ENCODE results near the gene BSND. TPM values are rescaled to one million over a fixed set of nuclear protein-coding genes. Genes with fewer than 3 reads are reported as not detected.

BSND gene
- polyA plus RNA-seq, 1 donor (not counting 4 experiments of a cell fraction or from before 2014, with no cell fraction given), result not detected

GRCh38 chr1:55035904-55036303 is 37.2 kb downstream of the BSND start:
- no peak overlapping the region for H3K9ac ChIP-seq (ENCODE audit: control insufficient read depth, extremely low read depth, insufficient read depth, low read length)
- H2AFZ ChIP-seq (ENCODE audit: control insufficient read depth, low read length), result no peak overlapping the region
- FAIRE-seq (no peak), DNase-seq (ENCODE audit: low read depth, low spot score) (no peak)
- no peak overlapping the region for H3K4me2 ChIP-seq (ENCODE audit: control insufficient read depth, extremely low read depth, insufficient read depth, low read depth, low read length)
- H3K27me3 ChIP-seq (ENCODE audit: control insufficient read depth, extremely low read depth, insufficient read depth, low read length), result no peaks in the 10 kb centered on the region
- no peaks in the 10 kb centered on the region for H3K9me1 ChIP-seq (ENCODE audit: control insufficient read depth, extremely low read depth, insufficient read depth, low read length)
- no peaks in the 10 kb centered on the region for H3K9me3 ChIP-seq (ENCODE audit: control insufficient read depth, low read depth, low read length)
- H3K27ac ChIP-seq (ENCODE audit: control insufficient read depth, insufficient read depth, low read length), result no peak overlapping the region
- peaks cover 20% of the 10 kb centered on the region for H3K79me2 ChIP-seq (ENCODE audit: control insufficient read depth, insufficient read depth, low read length)
- dilution Hi-C loops (cut with MboI; ENCODE audit: extremely low pct_ligation_motif_present, low sequenced_read_pairs), result no loop called here
- H3K4me3 ChIP-seq (ENCODE audit: control insufficient read depth in 2 of 3, extremely low read depth in 1 of 3, insufficient read depth in 2 of 3, low read depth in 1 of 3, low read length in 3 of 3), result no peak overlapping the region
- TF ChIP-seq EZH2 (IDR thresholded peaks at IDR 0.05; ENCODE audit: low read length) (no peak), CTCF (optimal IDR thresholded peaks at IDR 0.05 in 1 of 3, IDR thresholded peaks at IDR 0.05 in 1 of 3, conservative IDR thresholded peaks at IDR 0.05 in 1 of 3; ENCODE audit: extremely low read depth in 1 of 3, insufficient read depth in 2 of 3, low read length in 3 of 3) (peak in 1 of 3 experiments; percentile 9)
- H3K4me1 ChIP-seq (ENCODE audit: control insufficient read depth, extremely low read depth, insufficient read depth, low read length), result peaks cover 9% of the 10 kb centered on the region
- peaks cover 4% of the 10 kb centered on the region for H4K20me1 ChIP-seq (ENCODE audit: control insufficient read depth, extremely low read depth, insufficient read depth, low read length)
- no peaks in the 10 kb centered on the region for H3K36me3 ChIP-seq (ENCODE audit: control insufficient read depth in 2 of 2, extremely low read depth in 1 of 2, insufficient read depth in 2 of 2, low read length in 2 of 2)

GRCh38 chr1:55037733-55038551 is 39.2 kb downstream of the BSND start:
- Histone ChIP-seq H3K4me1 (ENCODE audit: control insufficient read depth, extremely low read depth, insufficient read depth, low read length) (peaks cover 29% of the 10 kb centered on the region), H3K79me2 (ENCODE audit: control insufficient read depth, insufficient read depth, low read length) (peaks cover 41% of the 10 kb centered on the region), H3K27ac (ENCODE audit: control insufficient read depth, insufficient read depth, low read length) (no peak overlapping the region), H3K9me1 (ENCODE audit: control insufficient read depth, extremely low read depth, insufficient read depth, low read length) (no peaks in the 10 kb centered on the region), H3K27me3 (ENCODE audit: control insufficient read depth, extremely low read depth, insufficient read depth, low read length) (no peaks in the 10 kb centered on the region), H2AFZ (ENCODE audit: control insufficient read depth, low read length) (no peak overlapping the region), H3K4me2 (ENCODE audit: control insufficient read depth, extremely low read depth, insufficient read depth, low read depth, low read length) (no peak overlapping the region), H4K20me1 (ENCODE audit: control insufficient read depth, extremely low read depth, insufficient read depth, low read length) (peaks cover 20% of the 10 kb centered on the region), H3K4me3 (ENCODE audit: control insufficient read depth in 2 of 3, extremely low read depth in 1 of 3, insufficient read depth in 2 of 3, low read depth in 1 of 3, low read length in 3 of 3) (no peak overlapping the region), H3K9me3 (ENCODE audit: control insufficient read depth, low read depth, low read length) (no peaks in the 10 kb centered on the region), H3K36me3 (ENCODE audit: control insufficient read depth in 2 of 2, extremely low read depth in 1 of 2, insufficient read depth in 2 of 2, low read length in 2 of 2) (no peaks in the 10 kb centered on the region), H3K9ac (ENCODE audit: control insufficient read depth, extremely low read depth, insufficient read depth, low read length) (no peak overlapping the region)
- DNase-seq (ENCODE audit: low read depth, low spot score) (no peak), FAIRE-seq (no peak)
- dilution Hi-C loops (cut with MboI; ENCODE audit: extremely low pct_ligation_motif_present, low sequenced_read_pairs), result no loop called here
- TF ChIP-seq CTCF (optimal IDR thresholded peaks at IDR 0.05 in 1 of 3, IDR thresholded peaks at IDR 0.05 in 1 of 3, conservative IDR thresholded peaks at IDR 0.05 in 1 of 3; ENCODE audit: extremely low read depth in 1 of 3, insufficient read depth in 2 of 3, low read length in 3 of 3) (no peak), EZH2 (IDR thresholded peaks at IDR 0.05; ENCODE audit: low read length) (no peak)
